GM03348 (cell line): ENCODE data around the gene KRTAP10-4.
"Not testable (repeated sequence)": the region's sequence is repeated elsewhere in the genome, so short reads cannot be mapped to it uniquely, and the experiment has no call there.

Source experiments
- DNase-seq: peaks from one replicate; pipeline ENCODE4 v3.0.0; 2012; ENCODE audit warnings: low spot score

Gene KRTAP10-4

GRCh38 chr21:44534688-44535087, 38.8 kb upstream of the KRTAP10-4 start:
- no peak for DNase-seq

- no peak for DNase-seq
Observed at GRCh38 chr21:44535963-44536362, 37.6 kb upstream of the KRTAP10-4 start.

- DNase-seq: no peak
Observed at GRCh38 chr21:44537930-44538911, 35.3 kb upstream of the KRTAP10-4 start.

- no peak for DNase-seq
Observed at GRCh38 chr21:44539046-44539445, 34.5 kb upstream of the KRTAP10-4 start.

- DNase-seq: no peak
Observed at GRCh38 chr21:44539991-44540666, 33.4 kb upstream of the KRTAP10-4 start, which contains the start of gene KRTAP10-1. TSS of gene KRTAP10-1 (minus strand) at chr21:44540195. CDS start at chr21:44540150, 45 bp downstream.

GRCh38 chr21:44540741-44541288, 32.7 kb upstream of the KRTAP10-4 start:
- no peak for DNase-seq

GRCh38 chr21:44542716-44543115, 30.8 kb upstream of the KRTAP10-4 start:
- no peak for DNase-seq

GRCh38 chr21:44544566-44544965, 29.0 kb upstream of the KRTAP10-4 start:
- no peak for DNase-seq

GRCh38 chr21:44547656-44548331, 25.7 kb upstream of the KRTAP10-4 start:
- no peak for DNase-seq

GRCh38 chr21:44548381-44548780, 25.1 kb upstream of the KRTAP10-4 start:
- DNase-seq: no peak

GRCh38 chr21:44548922-44549321, 24.6 kb upstream of the KRTAP10-4 start:
- no peak for DNase-seq

GRCh38 chr21:44549525-44550211, 23.9 kb upstream of the KRTAP10-4 start:
- no peak for DNase-seq

- not testable (repeated sequence) for DNase-seq
Observed at GRCh38 chr21:44550285-44550684, 23.2 kb upstream of the KRTAP10-4 start.

- DNase-seq: no peak
Observed at GRCh38 chr21:44550807-44551206, 22.7 kb upstream of the KRTAP10-4 start.

GRCh38 chr21:44551340-44551961, 22.1 kb upstream of the KRTAP10-4 start, which contains the start of gene KRTAP10-2:
TSS of gene KRTAP10-2 (minus strand) at chr21:44551505. CDS start at chr21:44551458, 47 bp downstream.
- no peak for DNase-seq

- no peak for DNase-seq
Observed at GRCh38 chr21:44552136-44552535, 21.4 kb upstream of the KRTAP10-4 start.

- no peak for DNase-seq
Observed at GRCh38 chr21:44552681-44553080, 20.8 kb upstream of the KRTAP10-4 start.

GRCh38 chr21:44555200-44555875, 18.2 kb upstream of the KRTAP10-4 start:
- DNase-seq: no peak

- DNase-seq: no peak
Observed at GRCh38 chr21:44556879-44557278, 16.6 kb upstream of the KRTAP10-4 start.
